LHCN-M2 (cell line): ENCODE data around the gene EEF1AKMT2. TPM values are rescaled to one million over a fixed set of nuclear protein-coding genes. Genes with fewer than 3 reads are reported as not detected.

Experiments used
- total RNA-seq: library from RNA; depleted of rRNA; stranded (reverse); fragments of >200 nt; gene quantifications from 2 replicates; pipeline ENCODE4 v1.2.3, GENCODE V29; 2014; rRNA removed

EEF1AKMT2 gene
- total RNA-seq, 1 experiment from 2014 or later, result 27.6 TPM

Other genes starting within 250 kb of the EEF1AKMT2 start
- gene FAM53B, start 47.5 kb downstream of the EEF1AKMT2 start, total RNA-seq, result 22.3 and 31.5 TPM in 2 replicates
- gene ABRAXAS2, start 9.9 kb upstream of the EEF1AKMT2 start, total RNA-seq, result 16.1 and 18.0 TPM in 2 replicates
- gene ZRANB1, start 150.2 kb upstream of the EEF1AKMT2 start, total RNA-seq, result 9.4 and 11.5 TPM in 2 replicates